ENCODE results near the gene ARG2. TPM values are rescaled to one million over a fixed set of nuclear protein-coding genes. Genes with fewer than 3 reads are reported as not detected.

The ARG2 gene
- polyA plus RNA-seq, 3 donors: 0.13 to 0.46 (median 0.33) TPM

- Histone ChIP-seq H3K4me3 (replicated peaks in 1 of 3; ENCODE audit: low read depth in 2 of 3, low read length in 3 of 3) (no peak overlapping the region), H3K79me2 (ENCODE audit: insufficient read depth, low read length) (peaks cover 7% of the 10 kb centered on the region), H3K9ac (ENCODE audit: insufficient read depth, low read length, poor library complexity, severe bottlenecking) (no peak overlapping the region), H3K4me1 (ENCODE audit: control insufficient read depth in 1 of 2, insufficient read depth in 2 of 2, low read length in 2 of 2) (peaks cover 15 to 20% of the 10 kb centered on the region in 2 donors), H4K20me1 (ENCODE audit: insufficient read depth, low read length) (no peaks in the 10 kb centered on the region), H2AFZ (ENCODE audit: insufficient read depth, low read depth, low read length, poor library complexity, severe bottlenecking) (no peak overlapping the region), H3K36me3 (replicated peaks in 1 of 2; ENCODE audit: control insufficient read depth in 1 of 2, insufficient read depth in 2 of 2, low read length in 2 of 2) (no peaks in the 10 kb centered on the region), H3K9me3 (replicated peaks in 1 of 2; ENCODE audit: control insufficient read depth in 1 of 2, insufficient read depth in 1 of 2, low read length in 2 of 2) (no peaks in the 10 kb centered on the region), H3K27me3 (ENCODE audit: control insufficient read depth in 2 of 2, insufficient read depth in 2 of 2, low read length in 2 of 2) (no peaks in the 10 kb centered on the region), H3K27ac (ENCODE audit: low read depth in 1 of 2, low read length in 2 of 2) (no peak overlapping the region), H3K4me2 (replicated peaks; ENCODE audit: extremely low read depth, low read length, poor library complexity, severe bottlenecking) (no peak overlapping the region)
- WGBS (ENCODE audit: insufficient coverage): no CpG with 5 or more reads among the region's 7 CpGs
- H3K4me3 Mint-ChIP-seq: no peak overlapping the region
- peaks cover 0 to 4% (median 0%) of the 10 kb centered on the region in 7 donors for H3K9me3 Mint-ChIP-seq
- H3K27me3 Mint-ChIP-seq (ENCODE audit: low read depth in 3 of 3): peaks cover 0 to 7% (median 5%) of the 10 kb centered on the region in 3 donors
- DNase-seq: peak in 1 of 3 donors; percentile 50
- intact Hi-C loops (cut with micrococcal nuclease): loop anchor here in 1 of 2 donors (5.0 kb wide), 1 partner anchor 70 kb away; the partner anchor contains the start of gene VTI1B
- no peak overlapping the region for H3K27ac Mint-ChIP-seq
- H3K4me1 Mint-ChIP-seq: peaks cover 24% of the 10 kb centered on the region
- no peak for TF ChIP-seq CTCF (IDR thresholded peaks at IDR 0.05)
- peaks cover 1 to 3% of the 10 kb centered on the region in 2 donors for H3K36me3 Mint-ChIP-seq
Measured at GRCh38 chr14:67602076-67602475, 17.6 kb upstream of the ARG2 start.

GRCh38 chr14:67602995-67603545 lies 16.6 kb upstream of the ARG2 start:
- no peak overlapping the region for H3K9ac ChIP-seq (ENCODE audit: insufficient read depth, low read length, poor library complexity, severe bottlenecking)
- no CpG with 5 or more reads among the region's 5 CpGs for WGBS (ENCODE audit: insufficient coverage)
- Mint-ChIP-seq H3K9me3 (peaks cover 0 to 4% (median 0%) of the 10 kb centered on the region in 7 donors), H3K27me3 (ENCODE audit: low read depth in 3 of 3) (peaks cover 0 to 7% (median 5%) of the 10 kb centered on the region in 3 donors), H3K27ac (no peak overlapping the region), H3K36me3 (peaks cover 0 to 1% of the 10 kb centered on the region in 2 donors), H3K4me1 (peaks cover 21% of the 10 kb centered on the region), H3K4me3 (no peak overlapping the region)
- TF ChIP-seq CTCF (IDR thresholded peaks at IDR 0.05): no peak
- intact Hi-C loops (cut with micrococcal nuclease): loop anchor here in 1 of 2 donors (5.0 kb wide), 1 partner anchor 69 kb away; the partner anchor contains the start of gene VTI1B
- no peaks in the 10 kb centered on the region for H3K27me3 ChIP-seq (ENCODE audit: control insufficient read depth in 2 of 2, insufficient read depth in 2 of 2, low read length in 2 of 2)
- H3K4me1 ChIP-seq (ENCODE audit: control insufficient read depth in 1 of 2, insufficient read depth in 2 of 2, low read length in 2 of 2): peaks cover 15 to 20% of the 10 kb centered on the region in 2 donors
- peaks cover 7% of the 10 kb centered on the region for H3K79me2 ChIP-seq (ENCODE audit: insufficient read depth, low read length)
- no peak overlapping the region for H2AFZ ChIP-seq (ENCODE audit: insufficient read depth, low read depth, low read length, poor library complexity, severe bottlenecking)
- no peak for DNase-seq
- H3K27ac ChIP-seq (ENCODE audit: low read depth in 1 of 2, low read length in 2 of 2): no peak overlapping the region
- H3K4me2 ChIP-seq (replicated peaks; ENCODE audit: extremely low read depth, low read length, poor library complexity, severe bottlenecking): no peak overlapping the region
- H3K4me3 ChIP-seq (replicated peaks in 1 of 3; ENCODE audit: low read depth in 2 of 3, low read length in 3 of 3): no peak overlapping the region
- no peaks in the 10 kb centered on the region for H3K36me3 ChIP-seq (replicated peaks in 1 of 2; ENCODE audit: control insufficient read depth in 1 of 2, insufficient read depth in 2 of 2, low read length in 2 of 2)
- H3K9me3 ChIP-seq (replicated peaks in 1 of 2; ENCODE audit: control insufficient read depth in 1 of 2, insufficient read depth in 1 of 2, low read length in 2 of 2): no peaks in the 10 kb centered on the region
- no peaks in the 10 kb centered on the region for H4K20me1 ChIP-seq (ENCODE audit: insufficient read depth, low read length)
